ENCODE data around the gene MAD1L1.
A peak's percentile ranks its signal among the peaks of the same experiment; 100 is the strongest.
"Not testable (repeated sequence)": the region's sequence is repeated elsewhere in the genome, so short reads cannot be mapped to it uniquely, and the experiment has no call there.

Gene MAD1L1

GRCh38 chr7:2162959-2163358, 69.8 kb downstream of the MAD1L1 start:
- peaks cover 37% of the 10 kb centered on the region for H3K4me1 Mint-ChIP-seq
- H3K9me3 Mint-ChIP-seq = peaks cover 5% of the 10 kb centered on the region
- H3K27ac Mint-ChIP-seq = peak overlapping the region; percentile 44
- no peak overlapping the region for H3K4me3 Mint-ChIP-seq
- peaks cover 26% of the 10 kb centered on the region for H3K36me3 Mint-ChIP-seq (ENCODE audit: low read depth)
- peaks cover 6% of the 10 kb centered on the region for H3K27me3 Mint-ChIP-seq (ENCODE audit: low read depth, poor library complexity)
- DNase-seq = no peak
- TF ChIP-seq, protein P1, sequence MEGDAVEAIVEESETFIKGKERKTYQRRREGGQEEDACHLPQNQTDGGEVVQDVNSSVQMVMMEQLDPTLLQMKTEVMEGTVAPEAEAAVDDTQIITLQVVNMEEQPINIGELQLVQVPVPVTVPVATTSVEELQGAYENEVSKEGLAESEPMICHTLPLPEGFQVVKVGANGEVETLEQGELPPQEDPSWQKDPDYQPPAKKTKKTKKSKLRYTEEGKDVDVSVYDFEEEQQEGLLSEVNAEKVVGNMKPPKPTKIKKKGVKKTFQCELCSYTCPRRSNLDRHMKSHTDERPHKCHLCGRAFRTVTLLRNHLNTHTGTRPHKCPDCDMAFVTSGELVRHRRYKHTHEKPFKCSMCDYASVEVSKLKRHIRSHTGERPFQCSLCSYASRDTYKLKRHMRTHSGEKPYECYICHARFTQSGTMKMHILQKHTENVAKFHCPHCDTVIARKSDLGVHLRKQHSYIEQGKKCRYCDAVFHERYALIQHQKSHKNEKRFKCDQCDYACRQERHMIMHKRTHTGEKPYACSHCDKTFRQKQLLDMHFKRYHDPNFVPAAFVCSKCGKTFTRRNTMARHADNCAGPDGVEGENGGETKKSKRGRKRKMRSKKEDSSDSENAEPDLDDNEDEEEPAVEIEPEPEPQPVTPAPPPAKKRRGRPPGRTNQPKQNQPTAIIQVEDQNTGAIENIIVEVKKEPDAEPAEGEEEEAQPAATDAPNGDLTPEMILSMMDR (IDR thresholded peaks at IDR 0.05) = no peak

DNA sequence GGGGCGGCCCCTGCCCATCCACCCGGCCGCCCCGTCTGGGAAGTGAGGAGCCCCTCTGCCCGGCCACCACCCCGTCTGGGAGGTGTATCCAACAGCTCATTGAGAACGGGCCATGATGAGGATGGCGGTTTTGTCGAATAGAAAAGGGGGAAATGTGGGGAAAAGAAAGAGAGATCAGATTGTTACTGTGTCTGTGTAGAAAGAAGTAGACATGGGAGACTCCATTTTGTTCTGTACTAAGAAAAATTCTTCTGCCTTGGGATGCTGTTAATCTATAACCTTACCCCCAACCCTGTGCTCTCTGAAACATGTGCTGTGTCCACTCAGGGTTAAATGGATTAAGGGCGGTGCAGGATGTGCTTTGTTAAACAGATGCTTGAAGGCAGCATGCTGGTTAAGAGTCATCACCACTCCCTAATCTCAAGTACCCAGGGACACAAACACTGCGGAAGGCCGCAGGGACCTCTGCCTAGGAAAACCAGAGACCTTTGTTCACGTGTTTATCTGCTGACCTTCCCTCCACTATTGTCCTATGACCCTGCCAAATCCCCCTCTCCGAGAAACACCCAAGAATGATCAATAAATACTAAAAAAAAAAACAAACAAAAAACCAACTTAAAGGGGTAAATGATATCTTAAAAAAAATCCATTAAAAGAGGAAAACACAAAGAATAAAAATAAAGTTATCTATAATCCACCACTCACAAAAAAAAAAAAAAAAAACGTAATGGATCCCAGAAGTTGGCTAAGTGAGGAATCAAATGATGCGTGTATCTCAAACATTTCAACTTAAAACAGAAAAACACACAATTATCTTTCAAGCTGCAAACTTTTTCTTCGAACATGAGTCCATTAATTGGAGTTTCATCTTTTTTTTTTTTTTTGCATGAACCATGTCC, 70.5 kb downstream of the MAD1L1 start:
- H3K27me3 Mint-ChIP-seq (ENCODE audit: low read depth, poor library complexity); H3K9me3 Mint-ChIP-seq; DNase-seq; H3K4me3 Mint-ChIP-seq: not testable (repeated sequence)
- Mint-ChIP-seq H3K4me1 (peaks cover 44% of the 10 kb centered on the region), H3K36me3 (ENCODE audit: low read depth) (peaks cover 26% of the 10 kb centered on the region), H3K27ac (peak overlapping the region; percentile 85)

DNA sequence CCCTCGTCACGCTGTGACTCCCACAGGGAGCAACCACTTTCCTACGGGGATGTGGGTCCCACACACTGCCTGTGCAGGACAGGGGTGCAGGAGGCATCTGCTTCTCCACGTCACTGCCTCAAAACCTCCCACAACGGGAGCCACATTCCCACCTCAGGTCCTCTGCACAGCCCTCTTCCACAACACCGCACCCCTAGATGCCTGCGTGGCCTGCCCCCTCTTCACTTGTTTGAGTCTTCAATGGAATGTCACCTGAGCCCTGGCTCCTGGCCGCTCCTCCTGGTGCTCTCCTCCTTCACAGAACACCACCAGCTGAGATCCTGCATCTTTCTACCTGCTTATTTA, 73.6 kb downstream of the MAD1L1 start:
- Mint-ChIP-seq H3K4me1 (peaks cover 62% of the 10 kb centered on the region), H3K9me3 (peaks cover 5% of the 10 kb centered on the region), H3K4me3 (no peak overlapping the region), H3K27me3 (ENCODE audit: low read depth, poor library complexity) (no peaks in the 10 kb centered on the region), H3K36me3 (ENCODE audit: low read depth) (peaks cover 30% of the 10 kb centered on the region), H3K27ac (peak overlapping the region; percentile 86)
- TF ChIP-seq, protein P1 (IDR thresholded peaks at IDR 0.05) = no peak
- no peak for DNase-seq

DNA sequence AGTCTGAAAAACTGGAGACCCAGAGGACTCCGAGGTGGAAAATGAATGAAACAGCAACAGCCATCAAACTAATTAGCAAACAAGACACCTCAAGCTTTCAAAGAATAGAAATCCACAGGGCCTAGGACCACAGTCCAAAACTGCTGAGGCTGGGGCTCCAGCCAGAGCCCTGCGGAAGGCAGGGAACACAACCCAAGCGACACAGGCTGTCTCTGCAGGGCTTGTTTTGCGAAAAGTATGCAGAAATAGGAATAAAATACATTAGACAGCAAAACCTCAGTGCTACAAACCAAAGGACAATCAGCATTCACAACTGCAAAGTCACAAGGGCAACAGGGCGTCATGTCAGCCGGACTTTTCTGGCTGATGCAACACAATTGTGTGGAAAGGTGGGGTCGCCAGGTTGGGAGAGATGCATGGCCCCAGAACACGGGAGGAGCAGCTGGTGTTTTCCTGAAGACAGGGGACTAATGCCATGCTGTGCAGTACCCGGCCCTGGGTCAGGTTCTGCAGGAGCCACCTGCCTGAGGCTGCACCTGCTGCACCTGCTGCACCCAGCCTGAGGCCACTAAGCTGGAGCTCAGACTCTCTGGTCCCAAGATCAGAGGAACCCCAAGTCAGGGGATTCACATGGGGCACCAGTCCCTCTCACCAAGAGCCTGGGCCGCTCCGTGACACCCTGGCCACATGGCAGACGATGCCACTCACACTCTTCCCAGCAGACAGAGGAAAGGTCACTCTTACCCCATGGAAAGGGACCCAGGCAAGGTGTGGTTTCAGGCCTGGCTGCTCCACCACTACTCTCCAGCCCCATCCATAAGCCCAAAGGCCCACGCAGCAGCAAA, 74.2 kb downstream of the MAD1L1 start:
- H3K4me3 Mint-ChIP-seq = no peak overlapping the region
- H3K9me3 Mint-ChIP-seq = peaks cover 5% of the 10 kb centered on the region
- TF ChIP-seq, protein P1 (IDR thresholded peaks at IDR 0.05) = no peak

GRCh38 chr7:2157473-2158279, 75.1 kb downstream of the MAD1L1 start:
- TF ChIP-seq, protein P1 (IDR thresholded peaks at IDR 0.05) = no peak
- no peaks in the 10 kb centered on the region for H3K27me3 Mint-ChIP-seq (ENCODE audit: low read depth, poor library complexity)
- H3K4me3 Mint-ChIP-seq = no peak overlapping the region
- no peak for DNase-seq
- H3K4me1 Mint-ChIP-seq = peaks cover 63% of the 10 kb centered on the region
- peak overlapping the region; percentile 88 for H3K27ac Mint-ChIP-seq
- peaks cover 5% of the 10 kb centered on the region for H3K9me3 Mint-ChIP-seq
- peaks cover 34% of the 10 kb centered on the region for H3K36me3 Mint-ChIP-seq (ENCODE audit: low read depth)

More for the DNA sequence above, 74.2 kb downstream of the MAD1L1 start:
- Mint-ChIP-seq H3K27me3 (ENCODE audit: low read depth, poor library complexity) (no peaks in the 10 kb centered on the region), H3K4me1 (peaks cover 63% of the 10 kb centered on the region), H3K36me3 (ENCODE audit: low read depth) (peaks cover 32% of the 10 kb centered on the region), H3K27ac (peak overlapping the region; percentile 88)
- DNase-seq = no peak

Measured in nephron progenitor cell (in vitro differentiated cells).